Spleen (tissue), 7 donors: ENCODE results near the gene CCNO.

ENCODE experiments used
- POLR2A ChIP-seq, 3 donors: fragments of 450-650 bp; IDR thresholded peaks; one replicate each; pipeline ENCODE4 v1.5.1; 2017; ENCODE audit warnings: antibody characterized with exemption in 3 of 3, mild to moderate bottlenecking in 1 of 3
- TF ChIP-seq, protein P1 (sequence below), 11 experiments: fragments of 200-600 bp in 7 of 11; fragments of 450-650 bp in 4 of 11; sonication (generic) in 4 of 11; IDR thresholded peaks in 8 of 11; conservative IDR thresholded peaks in 3 of 11; 1 replicate in 7 of 11; 2 replicates in 4 of 11; pipeline versions ENCODE4 v1.4.0 to v1.8.0; 2016 to 2021; ENCODE audit warnings: antibody characterized with exemption in 11 of 11, inconsistent platforms in 4 of 11, mild to moderate bottlenecking in 1 of 11
- donor health status: DM: no; HTN: no; CAD: no; lungs with moderate emphysema.
- donor health status: DM: no; HTN: no; CAD: no.
- donor health status: DM: no; HTN: no; CAD: no.

DNA sequence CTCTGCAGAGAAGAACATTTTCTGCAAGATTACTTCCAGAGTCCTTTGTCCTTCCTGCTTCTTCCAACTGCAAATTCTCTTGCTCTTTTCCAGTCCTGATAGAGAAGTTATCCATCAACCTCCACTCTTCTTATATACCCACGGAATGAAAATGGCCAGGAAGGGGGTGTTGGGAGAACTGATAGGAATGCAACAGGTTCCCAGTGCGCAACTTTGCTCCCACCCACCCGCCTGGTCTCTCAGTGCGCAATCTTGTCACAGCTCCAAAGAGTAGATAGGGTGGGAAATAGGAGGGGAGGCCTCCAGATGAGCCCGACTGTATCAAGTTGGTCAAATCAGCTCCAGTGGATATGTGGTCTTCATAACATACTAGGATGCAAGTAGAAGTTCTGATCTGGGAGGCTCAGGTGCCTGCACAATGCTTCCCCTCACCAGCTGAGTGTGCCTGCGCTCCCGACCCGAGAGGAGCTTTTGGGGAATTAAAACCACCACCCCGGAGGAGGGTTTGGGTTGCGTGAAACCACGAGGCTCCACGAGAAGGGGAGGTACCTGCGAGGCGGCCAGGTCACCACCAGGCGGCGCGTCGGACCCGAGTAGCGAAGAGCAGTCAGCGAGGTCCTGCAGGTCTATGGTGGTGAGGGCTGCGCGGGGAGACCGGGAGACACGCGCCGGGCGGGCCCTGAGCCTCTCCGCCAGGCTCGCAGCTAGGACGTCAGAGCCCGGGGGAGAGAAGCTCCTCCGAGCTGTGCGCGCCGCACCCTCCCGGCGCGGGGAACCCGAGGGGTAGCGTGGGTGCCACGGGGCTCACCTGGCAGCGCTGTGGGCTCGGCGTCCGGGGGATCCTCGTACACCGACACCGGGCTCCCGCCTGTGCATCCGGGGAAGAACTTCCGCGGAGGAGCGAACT is 7.1 kb downstream of the CCNO start:
- TF ChIP-seq, protein P1, sequence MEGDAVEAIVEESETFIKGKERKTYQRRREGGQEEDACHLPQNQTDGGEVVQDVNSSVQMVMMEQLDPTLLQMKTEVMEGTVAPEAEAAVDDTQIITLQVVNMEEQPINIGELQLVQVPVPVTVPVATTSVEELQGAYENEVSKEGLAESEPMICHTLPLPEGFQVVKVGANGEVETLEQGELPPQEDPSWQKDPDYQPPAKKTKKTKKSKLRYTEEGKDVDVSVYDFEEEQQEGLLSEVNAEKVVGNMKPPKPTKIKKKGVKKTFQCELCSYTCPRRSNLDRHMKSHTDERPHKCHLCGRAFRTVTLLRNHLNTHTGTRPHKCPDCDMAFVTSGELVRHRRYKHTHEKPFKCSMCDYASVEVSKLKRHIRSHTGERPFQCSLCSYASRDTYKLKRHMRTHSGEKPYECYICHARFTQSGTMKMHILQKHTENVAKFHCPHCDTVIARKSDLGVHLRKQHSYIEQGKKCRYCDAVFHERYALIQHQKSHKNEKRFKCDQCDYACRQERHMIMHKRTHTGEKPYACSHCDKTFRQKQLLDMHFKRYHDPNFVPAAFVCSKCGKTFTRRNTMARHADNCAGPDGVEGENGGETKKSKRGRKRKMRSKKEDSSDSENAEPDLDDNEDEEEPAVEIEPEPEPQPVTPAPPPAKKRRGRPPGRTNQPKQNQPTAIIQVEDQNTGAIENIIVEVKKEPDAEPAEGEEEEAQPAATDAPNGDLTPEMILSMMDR (IDR thresholded peaks at IDR 0.05 in 8 of 11, conservative IDR thresholded peaks at IDR 0.05 in 3 of 11), result peak in 3 of 11 experiments; percentile 16 to 29 (median 26)
- TF ChIP-seq POLR2A (IDR thresholded peaks at IDR 0.05), result no peak
